HEK293 (cell line): ENCODE measurements around the gene TMEM63A.

ENCODE experiments used
- CTCF ChIA-PET: fragments of 350-600 bp; formaldehyde crosslinking; extraction: SDS; loops from one replicate; lab custom pipeline; 2021; ENCODE audit warnings: antibody characterized with exemption; lab: Yijun Ruan, JAX
- POLR2A ChIA-PET: fragments of 300-600 bp; formaldehyde crosslinking; extraction: SDS; loops from one replicate; lab custom pipeline; 2020; ENCODE audit warnings: antibody characterized with exemption, inconsistent platforms; lab: Yijun Ruan, JAX
- H3K27ac ChIP-seq: fragments of 200-500 bp; sonication (Bioruptor generic); 2 replicates; pipeline ENCODE4 v1.5.1; 2014; ENCODE audit warnings: low read depth, low read length, control low read depth, inconsistent platforms; ENCODE audit errors: extremely low read depth
- H3K36me3 ChIP-seq, 2 experiments: fragments of 200-500 bp in 1 of 2; sonication (Bioruptor generic) in 1 of 2; 1 replicate in 1 of 2; 2 replicates in 1 of 2; pipeline ENCODE4 v1.5.1; 2014 to 2017; ENCODE audit warnings: inconsistent platforms in 2 of 2, low read length in 2 of 2; ENCODE audit not compliant: control insufficient read depth in 2 of 2, insufficient read depth in 1 of 2
- H3K4me1 ChIP-seq: fragments of 200-500 bp; sonication (Bioruptor generic); 2 replicates; pipeline ENCODE4 v1.5.1; 2014; ENCODE audit warnings: mild to moderate bottlenecking, low read length, inconsistent platforms; ENCODE audit not compliant: control insufficient read depth, insufficient read depth
- H3K4me3 ChIP-seq: 2 replicates; pipeline ENCODE4 v1.5.1; 2011; ENCODE audit warnings: low read depth, mild to moderate bottlenecking, control low read depth, low read length, moderate library complexity
- H3K9me3 ChIP-seq: fragments of 200-500 bp; sonication (Bioruptor generic); 2 replicates; pipeline ENCODE4 v1.5.1; 2014; ENCODE audit warnings: low read depth, low read length, inconsistent platforms; ENCODE audit not compliant: control insufficient read depth, insufficient read depth
- GLI4 ChIP-seq: fragments of 450-650 bp; formaldehyde crosslinking; IDR thresholded peaks from 2 replicates; pipeline ENCODE4 v1.5.1; 2016; ENCODE audit warnings: missing biosample characterization, missing genetic modification characterization
- GLIS1 ChIP-seq: fragments of 450-650 bp; formaldehyde crosslinking; IDR thresholded peaks from 2 replicates; pipeline ENCODE4 v1.5.1; 2016; ENCODE audit warnings: missing biosample characterization, missing genetic modification characterization
- HOXC10 ChIP-seq: sonication (generic); formaldehyde crosslinking; IDR thresholded peaks from 2 replicates; pipeline ENCODE4 v1.8.1; 2023; ENCODE audit warnings: mild to moderate bottlenecking, missing genetic modification reagents
- IKZF3 ChIP-seq: fragments of 450-650 bp; IDR thresholded peaks from 2 replicates; pipeline ENCODE4 v1.5.0; 2018; ENCODE audit warnings: missing biosample characterization, mild to moderate bottlenecking, missing genetic modification characterization, moderate library complexity
- KLF1 ChIP-seq: fragments of 450-650 bp; formaldehyde crosslinking; IDR thresholded peaks from 2 replicates; pipeline ENCODE4 v1.5.1; 2016; ENCODE audit warnings: missing biosample characterization, missing genetic modification characterization
- MYNN ChIP-seq: fragments of 450-650 bp; formaldehyde crosslinking; IDR thresholded peaks from 2 replicates; pipeline ENCODE4 v1.5.1; 2016; ENCODE audit warnings: missing biosample characterization, missing genetic modification characterization, borderline replicate concordance
- SALL2 ChIP-seq: fragments of 450-650 bp; formaldehyde crosslinking; IDR thresholded peaks from 2 replicates; pipeline ENCODE4 v1.5.0; 2017; ENCODE audit warnings: missing biosample characterization, mild to moderate bottlenecking, missing genetic modification characterization, borderline replicate concordance
- WT1 ChIP-seq: fragments of 450-650 bp; formaldehyde crosslinking; IDR thresholded peaks from 2 replicates; pipeline ENCODE4 v1.5.1; 2016; ENCODE audit warnings: missing biosample characterization, missing genetic modification characterization
- ZBTB7A ChIP-seq: fragments of 450-650 bp; formaldehyde crosslinking; IDR thresholded peaks from 2 replicates; pipeline ENCODE4 v1.5.1; 2016; ENCODE audit warnings: low read depth, missing biosample characterization, missing genetic modification characterization
- ZNF184 ChIP-seq: fragments of 450-650 bp; IDR thresholded peaks from 2 replicates; pipeline ENCODE4 v1.5.1; 2018; ENCODE audit warnings: missing biosample characterization, mild to moderate bottlenecking, missing genetic modification characterization
- ZNF214 ChIP-seq: fragments of 450-650 bp; formaldehyde crosslinking; IDR thresholded peaks from 2 replicates; pipeline ENCODE4 v1.5.1; 2017; ENCODE audit warnings: missing biosample characterization, mild to moderate bottlenecking, missing genetic modification characterization, borderline replicate concordance
- ZNF23 ChIP-seq: fragments of 450-650 bp; formaldehyde crosslinking; IDR thresholded peaks from 2 replicates; pipeline ENCODE4 v1.5.1; 2016; ENCODE audit warnings: missing biosample characterization, missing genetic modification characterization, borderline replicate concordance
- ZNF239 ChIP-seq: fragments of 450-650 bp; formaldehyde crosslinking; IDR thresholded peaks from 2 replicates; pipeline ENCODE4 v1.5.1; 2016; ENCODE audit warnings: missing biosample characterization, missing genetic modification characterization
- ZNF292 ChIP-seq: fragments of 450-650 bp; formaldehyde crosslinking; IDR thresholded peaks from 2 replicates; pipeline ENCODE4 v1.5.1; 2016; ENCODE audit warnings: low read depth, missing biosample characterization, missing genetic modification characterization, borderline replicate concordance
- ZNF501 ChIP-seq: fragments of 450-650 bp; formaldehyde crosslinking; IDR thresholded peaks from 2 replicates; pipeline ENCODE4 v1.5.1; 2016; ENCODE audit warnings: missing biosample characterization, missing genetic modification characterization
- ZNF521 ChIP-seq: fragments of 450-650 bp; formaldehyde crosslinking; IDR thresholded peaks from 2 replicates; pipeline ENCODE4 v1.5.1; 2017; ENCODE audit warnings: missing biosample characterization, mild to moderate bottlenecking, missing genetic modification characterization
- ZNF549 ChIP-seq: fragments of 450-650 bp; IDR thresholded peaks from 2 replicates; pipeline ENCODE4 v1.5.1; 2018; ENCODE audit warnings: missing biosample characterization, missing genetic modification characterization, mild to moderate bottlenecking, inconsistent platforms, moderate library complexity
- ZNF600 ChIP-seq: fragments of 450-650 bp; formaldehyde crosslinking; IDR thresholded peaks from 2 replicates; pipeline ENCODE4 v1.5.1; 2016; ENCODE audit warnings: missing biosample characterization, missing genetic modification characterization
- ZNF624 ChIP-seq: fragments of 450-650 bp; formaldehyde crosslinking; IDR thresholded peaks from 2 replicates; pipeline ENCODE4 v1.5.1; 2017; ENCODE audit warnings: missing biosample characterization, missing genetic modification characterization
- ZNF707 ChIP-seq: fragments of 450-650 bp; formaldehyde crosslinking; IDR thresholded peaks from 2 replicates; pipeline ENCODE4 v1.5.1; 2016; ENCODE audit warnings: missing biosample characterization, missing genetic modification characterization
- TF ChIP-seq, protein P1 (sequence below): fragments of 450-650 bp; formaldehyde crosslinking; IDR thresholded peaks from 2 replicates; pipeline ENCODE4 v1.5.1; 2017; ENCODE audit warnings: missing biosample characterization, missing genetic modification characterization
- TF ChIP-seq, protein P2 (sequence below): fragments of 450-650 bp; formaldehyde crosslinking; IDR thresholded peaks from 2 replicates; pipeline ENCODE4 v1.5.1; 2016; ENCODE audit warnings: missing biosample characterization, missing genetic modification characterization
- TF ChIP-seq, protein P3 (sequence below): fragments of 450-650 bp; formaldehyde crosslinking; IDR thresholded peaks from 2 replicates; pipeline ENCODE4 v1.5.1; 2016; ENCODE audit warnings: missing biosample characterization, missing genetic modification characterization, borderline replicate concordance
- TF ChIP-seq, protein P4 (sequence below): fragments of 450-650 bp; formaldehyde crosslinking; IDR thresholded peaks from 2 replicates; pipeline ENCODE4 v1.5.1; 2016; ENCODE audit warnings: missing biosample characterization, missing genetic modification characterization, low read depth
- TF ChIP-seq, protein P5 (sequence below): fragments of 450-650 bp; formaldehyde crosslinking; IDR thresholded peaks from 2 replicates; pipeline ENCODE4 v1.5.1; 2016; ENCODE audit warnings: missing biosample characterization, missing genetic modification characterization

The TMEM63A gene

DNA sequence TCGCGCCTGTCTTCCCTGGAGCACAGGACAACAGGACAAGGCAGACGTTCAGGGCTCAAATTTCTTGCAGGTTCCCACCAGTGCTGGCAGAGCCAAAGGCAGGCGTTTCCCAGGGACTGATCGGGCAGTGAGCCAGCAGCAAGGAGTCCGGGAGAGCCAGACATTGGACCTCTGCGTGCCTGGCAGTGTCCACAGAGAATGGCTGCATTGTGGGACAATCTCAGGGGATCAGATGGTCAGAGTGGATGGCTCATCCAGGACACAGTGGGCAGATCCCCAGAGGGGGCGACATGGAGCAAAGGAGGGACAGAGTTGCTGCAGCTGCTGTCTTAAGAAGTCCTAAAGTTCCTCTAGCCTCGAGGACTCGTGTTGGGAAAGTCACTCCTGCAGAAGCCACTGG is 4.6 kb downstream of the TMEM63A start:
- CTCF ChIA-PET: interaction anchor here (0.5 to 2.6 kb wide), 19 partner anchors 9 to 545 kb away, joined by 3 to 14 read pairs (median 4); partner anchors contain the start of gene LEFTY1

More for the DNA sequence above, 4.6 kb downstream of the TMEM63A start:
- no peaks in the 10 kb centered on the region for H3K9me3 ChIP-seq
- POLR2A ChIA-PET: interaction anchor here (1.0 kb wide), 1 partner anchor 9 kb away, joined by 4 read pairs; no protein-coding TSS in a partner anchor
- H3K27ac ChIP-seq: no peak overlapping the region
- H3K4me1 ChIP-seq: no peaks in the 10 kb centered on the region; the same call in 1 of the 2 replicates
- no peak overlapping the region for H3K4me3 ChIP-seq
- TF ChIP-seq, protein P1, sequence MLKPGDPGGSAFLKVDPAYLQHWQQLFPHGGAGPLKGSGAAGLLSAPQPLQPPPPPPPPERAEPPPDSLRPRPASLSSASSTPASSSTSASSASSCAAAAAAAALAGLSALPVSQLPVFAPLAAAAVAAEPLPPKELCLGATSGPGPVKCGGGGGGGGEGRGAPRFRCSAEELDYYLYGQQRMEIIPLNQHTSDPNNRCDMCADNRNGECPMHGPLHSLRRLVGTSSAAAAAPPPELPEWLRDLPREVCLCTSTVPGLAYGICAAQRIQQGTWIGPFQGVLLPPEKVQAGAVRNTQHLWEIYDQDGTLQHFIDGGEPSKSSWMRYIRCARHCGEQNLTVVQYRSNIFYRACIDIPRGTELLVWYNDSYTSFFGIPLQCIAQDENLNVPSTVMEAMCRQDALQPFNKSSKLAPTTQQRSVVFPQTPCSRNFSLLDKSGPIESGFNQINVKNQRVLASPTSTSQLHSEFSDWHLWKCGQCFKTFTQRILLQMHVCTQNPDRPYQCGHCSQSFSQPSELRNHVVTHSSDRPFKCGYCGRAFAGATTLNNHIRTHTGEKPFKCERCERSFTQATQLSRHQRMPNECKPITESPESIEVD: no peak
- TF ChIP-seq, protein P2, sequence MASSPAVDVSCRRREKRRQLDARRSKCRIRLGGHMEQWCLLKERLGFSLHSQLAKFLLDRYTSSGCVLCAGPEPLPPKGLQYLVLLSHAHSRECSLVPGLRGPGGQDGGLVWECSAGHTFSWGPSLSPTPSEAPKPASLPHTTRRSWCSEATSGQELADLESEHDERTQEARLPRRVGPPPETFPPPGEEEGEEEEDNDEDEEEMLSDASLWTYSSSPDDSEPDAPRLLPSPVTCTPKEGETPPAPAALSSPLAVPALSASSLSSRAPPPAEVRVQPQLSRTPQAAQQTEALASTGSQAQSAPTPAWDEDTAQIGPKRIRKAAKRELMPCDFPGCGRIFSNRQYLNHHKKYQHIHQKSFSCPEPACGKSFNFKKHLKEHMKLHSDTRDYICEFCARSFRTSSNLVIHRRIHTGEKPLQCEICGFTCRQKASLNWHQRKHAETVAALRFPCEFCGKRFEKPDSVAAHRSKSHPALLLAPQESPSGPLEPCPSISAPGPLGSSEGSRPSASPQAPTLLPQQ: no peak
- TF ChIP-seq ZNF239: no peak
- TF ChIP-seq ZNF214 (tag by site-specific recombination): no peak
- TF ChIP-seq SALL2 (tag by site-specific recombination): no peak
- TF ChIP-seq ZNF624 (tag by site-specific recombination): no peak
- no peak for TF ChIP-seq HOXC10 (CRISPR knock-in tag)
- TF ChIP-seq WT1 (tag by site-specific recombination): no peak
- TF ChIP-seq, protein P3, sequence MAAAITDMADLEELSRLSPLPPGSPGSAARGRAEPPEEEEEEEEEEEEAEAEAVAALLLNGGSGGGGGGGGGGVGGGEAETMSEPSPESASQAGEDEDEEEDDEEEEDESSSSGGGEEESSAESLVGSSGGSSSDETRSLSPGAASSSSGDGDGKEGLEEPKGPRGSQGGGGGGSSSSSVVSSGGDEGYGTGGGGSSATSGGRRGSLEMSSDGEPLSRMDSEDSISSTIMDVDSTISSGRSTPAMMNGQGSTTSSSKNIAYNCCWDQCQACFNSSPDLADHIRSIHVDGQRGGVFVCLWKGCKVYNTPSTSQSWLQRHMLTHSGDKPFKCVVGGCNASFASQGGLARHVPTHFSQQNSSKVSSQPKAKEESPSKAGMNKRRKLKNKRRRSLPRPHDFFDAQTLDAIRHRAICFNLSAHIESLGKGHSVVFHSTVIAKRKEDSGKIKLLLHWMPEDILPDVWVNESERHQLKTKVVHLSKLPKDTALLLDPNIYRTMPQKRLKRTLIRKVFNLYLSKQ (tag by site-specific recombination): no peak
- TF ChIP-seq, protein P4, sequence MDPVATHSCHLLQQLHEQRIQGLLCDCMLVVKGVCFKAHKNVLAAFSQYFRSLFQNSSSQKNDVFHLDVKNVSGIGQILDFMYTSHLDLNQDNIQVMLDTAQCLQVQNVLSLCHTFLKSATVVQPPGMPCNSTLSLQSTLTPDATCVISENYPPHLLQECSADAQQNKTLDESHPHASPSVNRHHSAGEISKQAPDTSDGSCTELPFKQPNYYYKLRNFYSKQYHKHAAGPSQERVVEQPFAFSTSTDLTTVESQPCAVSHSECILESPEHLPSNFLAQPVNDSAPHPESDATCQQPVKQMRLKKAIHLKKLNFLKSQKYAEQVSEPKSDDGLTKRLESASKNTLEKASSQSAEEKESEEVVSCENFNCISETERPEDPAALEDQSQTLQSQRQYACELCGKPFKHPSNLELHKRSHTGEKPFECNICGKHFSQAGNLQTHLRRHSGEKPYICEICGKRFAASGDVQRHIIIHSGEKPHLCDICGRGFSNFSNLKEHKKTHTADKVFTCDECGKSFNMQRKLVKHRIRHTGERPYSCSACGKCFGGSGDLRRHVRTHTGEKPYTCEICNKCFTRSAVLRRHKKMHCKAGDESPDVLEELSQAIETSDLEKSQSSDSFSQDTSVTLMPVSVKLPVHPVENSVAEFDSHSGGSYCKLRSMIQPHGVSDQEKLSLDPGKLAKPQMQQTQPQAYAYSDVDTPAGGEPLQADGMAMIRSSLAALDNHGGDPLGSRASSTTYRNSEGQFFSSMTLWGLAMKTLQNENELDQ: no peak
- TF ChIP-seq ZNF707 (tag by site-specific recombination): no peak
- TF ChIP-seq ZNF600: peak; percentile 59; the same call in 1 of the 2 replicates
- TF ChIP-seq ZNF549 (tag by site-specific recombination): no peak
- TF ChIP-seq ZNF184 (tag by site-specific recombination): no peak
- no peak for TF ChIP-seq ZNF501
- no peak for TF ChIP-seq ZNF521 (tag by site-specific recombination)
- no peak for TF ChIP-seq ZNF23 (tag by site-specific recombination)
- no peak for TF ChIP-seq ZNF292 (tag by site-specific recombination)
- TF ChIP-seq, protein P5, sequence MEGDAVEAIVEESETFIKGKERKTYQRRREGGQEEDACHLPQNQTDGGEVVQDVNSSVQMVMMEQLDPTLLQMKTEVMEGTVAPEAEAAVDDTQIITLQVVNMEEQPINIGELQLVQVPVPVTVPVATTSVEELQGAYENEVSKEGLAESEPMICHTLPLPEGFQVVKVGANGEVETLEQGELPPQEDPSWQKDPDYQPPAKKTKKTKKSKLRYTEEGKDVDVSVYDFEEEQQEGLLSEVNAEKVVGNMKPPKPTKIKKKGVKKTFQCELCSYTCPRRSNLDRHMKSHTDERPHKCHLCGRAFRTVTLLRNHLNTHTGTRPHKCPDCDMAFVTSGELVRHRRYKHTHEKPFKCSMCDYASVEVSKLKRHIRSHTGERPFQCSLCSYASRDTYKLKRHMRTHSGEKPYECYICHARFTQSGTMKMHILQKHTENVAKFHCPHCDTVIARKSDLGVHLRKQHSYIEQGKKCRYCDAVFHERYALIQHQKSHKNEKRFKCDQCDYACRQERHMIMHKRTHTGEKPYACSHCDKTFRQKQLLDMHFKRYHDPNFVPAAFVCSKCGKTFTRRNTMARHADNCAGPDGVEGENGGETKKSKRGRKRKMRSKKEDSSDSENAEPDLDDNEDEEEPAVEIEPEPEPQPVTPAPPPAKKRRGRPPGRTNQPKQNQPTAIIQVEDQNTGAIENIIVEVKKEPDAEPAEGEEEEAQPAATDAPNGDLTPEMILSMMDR (tag by site-specific recombination): peak; percentile 85
- no peak for TF ChIP-seq KLF1 (tag by site-specific recombination)
- TF ChIP-seq GLIS1 (tag by site-specific recombination): peak; percentile 6; the same call in 1 of the 2 replicates
- TF ChIP-seq IKZF3 (tag by site-specific recombination): 0 out of 2 replicates have a peak, but pooled peaks have one; percentile 3
- TF ChIP-seq GLI4: no peak
- no peak for TF ChIP-seq MYNN (tag by site-specific recombination)
- TF ChIP-seq ZBTB7A (tag by site-specific recombination): no peak
- peaks cover 0 to 43% of the 10 kb centered on the region in 2 experiments; a peak in 2 of 3 replicates for H3K36me3 ChIP-seq
